Loucy (cell line): ENCODE data around the gene GNPTG.

Experiments used
- H2AFZ ChIP-seq: fragments of 200-600 bp; sonication (generic); 2 replicates; pipeline ENCODE4 v1.6.0; 2016; ENCODE audit warnings: antibody characterized with exemption, mild to moderate bottlenecking, low read length, moderate library complexity
- H3F3A ChIP-seq: fragments of 200-600 bp; 2 replicates; pipeline ENCODE4 v1.6.0; 2016; ENCODE audit warnings: antibody characterized with exemption, low read depth, mild to moderate bottlenecking
- H3K27me3 ChIP-seq: fragments of 200-600 bp; sonication (generic); 2 replicates; pipeline ENCODE4 v1.6.1; 2014; ENCODE audit warnings: low read length, mild to moderate bottlenecking; ENCODE audit not compliant: insufficient read depth, poor library complexity, severe bottlenecking
- H3K36me3 ChIP-seq: fragments of 200-600 bp; sonication (generic); 2 replicates; pipeline ENCODE4 v1.6.1; 2016; ENCODE audit warnings: low read length; ENCODE audit not compliant: insufficient read depth
- H3K4me1 ChIP-seq: fragments of 200-600 bp; sonication (generic); 2 replicates; pipeline ENCODE4 v1.5.1; 2014; ENCODE audit warnings: low read length, mild to moderate bottlenecking; ENCODE audit not compliant: insufficient read depth, poor library complexity, severe bottlenecking
- H3K4me2 ChIP-seq: fragments of 200-600 bp; sonication (generic); 2 replicates; pipeline ENCODE4 v1.6.0; 2014; ENCODE audit warnings: antibody characterized with exemption, low read length, low read depth, mild to moderate bottlenecking; ENCODE audit not compliant: poor library complexity, severe bottlenecking
- H3K4me3 ChIP-seq: fragments of 200-600 bp; sonication (generic); 2 replicates; pipeline ENCODE4 v1.5.1; 2014; ENCODE audit warnings: low read length, mild to moderate bottlenecking, mixed read lengths; ENCODE audit not compliant: poor library complexity, severe bottlenecking
- H3K79me2 ChIP-seq: fragments of 200-600 bp; sonication (generic); 2 replicates; pipeline ENCODE4 v1.6.1; 2014; ENCODE audit warnings: low read length; ENCODE audit not compliant: insufficient read depth
- H3K9ac ChIP-seq: fragments of 200-600 bp; sonication (generic); 2 replicates; pipeline ENCODE4 v1.6.0; 2014; ENCODE audit warnings: mild to moderate bottlenecking, low read depth, low read length, moderate library complexity; ENCODE audit not compliant: poor library complexity, severe bottlenecking
- H3K9me2 ChIP-seq: fragments of 200-600 bp; sonication (generic); replicated peaks from 2 replicates; pipeline ENCODE4 v1.6.1; 2016; ENCODE audit warnings: low read depth, low read length, mixed read lengths
- H3K9me3 ChIP-seq: fragments of 200-600 bp; sonication (generic); 2 replicates; pipeline ENCODE4 v1.6.1; 2014; ENCODE audit warnings: mild to moderate bottlenecking, antibody characterized with exemption, low read length, low read depth; ENCODE audit not compliant: insufficient read depth
- H4K20me1 ChIP-seq: fragments of 200-600 bp; sonication (generic); 2 replicates; pipeline ENCODE4 v1.6.0; 2014; ENCODE audit warnings: antibody characterized with exemption, low read length, mild to moderate bottlenecking; ENCODE audit not compliant: insufficient read depth, poor library complexity, severe bottlenecking
- CTCF ChIP-seq: fragments of 200-600 bp; sonication (generic); conservative IDR thresholded peaks from 2 replicates; pipeline ENCODE4 v1.5.1; 2014; ENCODE audit warnings: mild to moderate bottlenecking, antibody characterized with exemption, low read length
- EZH2phosphoT487 ChIP-seq: fragments of 200-600 bp; IDR thresholded peaks from 2 replicates; pipeline ENCODE4 v1.6.1; 2018; ENCODE audit warnings: antibody characterized with exemption, mild to moderate bottlenecking, moderate library complexity, borderline replicate concordance

The GNPTG gene

DNA sequence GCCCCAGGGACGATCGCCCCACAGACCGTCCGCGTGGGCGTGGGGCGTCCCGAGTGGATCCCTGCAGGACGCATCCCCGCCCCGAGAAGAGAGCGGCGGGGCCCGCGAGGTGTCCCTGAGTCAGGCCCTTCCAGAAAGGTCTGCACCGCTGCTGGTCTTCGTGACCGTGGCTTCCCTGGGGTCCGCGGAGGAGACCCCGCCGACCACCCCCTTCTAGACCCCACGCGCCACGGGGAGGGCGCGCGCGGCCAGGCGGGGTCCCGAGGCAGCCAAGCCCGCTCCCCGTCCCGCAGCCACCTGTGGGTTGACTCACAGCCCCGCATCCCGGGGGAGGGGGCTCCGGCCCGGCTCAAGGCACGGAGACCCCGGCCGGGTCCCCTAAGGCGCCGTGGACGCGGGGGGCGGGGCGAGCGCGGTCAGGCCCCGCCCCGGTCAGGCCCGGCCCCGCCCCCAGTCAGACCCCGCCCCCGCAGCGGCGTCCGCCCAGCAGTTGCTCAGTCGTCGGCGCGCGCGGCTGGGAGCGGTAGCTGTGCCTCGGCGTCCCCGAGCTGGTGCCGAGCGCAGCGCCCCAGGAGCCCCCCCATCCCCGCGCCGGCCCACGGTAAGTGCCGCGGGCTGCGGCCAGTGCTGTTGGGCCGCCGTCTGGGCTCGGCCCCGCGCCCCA is 18.4 kb upstream of the GNPTG start, which contains the start of gene BAIAP3:
BAIAP3 (plus strand) TSS at position 497 of the 664 bp plus-strand sequence. CDS start 4,905 bp downstream, outside the sequence.
- no peaks in the 10 kb centered on the region for H4K20me1 ChIP-seq
- H3K36me3 ChIP-seq: no peaks in the 10 kb centered on the region
- H3K4me2 ChIP-seq: no peak within 1 kb of the TSS
- H3F3A ChIP-seq: no peaks in the 10 kb centered on the region
- no peaks in the 10 kb centered on the region for H3K79me2 ChIP-seq
- no peaks in the 10 kb centered on the region for H3K9me3 ChIP-seq
- no peaks in the 10 kb centered on the region for H3K4me1 ChIP-seq
- no peaks in the 10 kb centered on the region for H3K9me2 ChIP-seq
- H3K27me3 ChIP-seq: no peaks in the 10 kb centered on the region
- no peak within 1 kb of the TSS for H2AFZ ChIP-seq
- no peak within 1 kb of the TSS for H3K9ac ChIP-seq
- TF ChIP-seq EZH2phosphoT487 (no peak), CTCF (no peak)
- no peak within 1 kb of the TSS for H3K4me3 ChIP-seq

GRCh38 chr16:1333854-1334700 is 17.7 kb upstream of the GNPTG start:
- Histone ChIP-seq H2AFZ (no peak overlapping the region), H3K4me1 (no peaks in the 10 kb centered on the region), H3K9me2 (no peaks in the 10 kb centered on the region), H3K4me3 (no peak overlapping the region), H3K9me3 (no peaks in the 10 kb centered on the region), H3K9ac (no peak overlapping the region), H3K79me2 (no peaks in the 10 kb centered on the region), H3K36me3 (no peaks in the 10 kb centered on the region), H3K27me3 (no peaks in the 10 kb centered on the region), H3K4me2 (no peak overlapping the region), H3F3A (no peaks in the 10 kb centered on the region), H4K20me1 (no peaks in the 10 kb centered on the region)
- no peak for TF ChIP-seq EZH2phosphoT487
- TF ChIP-seq CTCF: no peak

DNA sequence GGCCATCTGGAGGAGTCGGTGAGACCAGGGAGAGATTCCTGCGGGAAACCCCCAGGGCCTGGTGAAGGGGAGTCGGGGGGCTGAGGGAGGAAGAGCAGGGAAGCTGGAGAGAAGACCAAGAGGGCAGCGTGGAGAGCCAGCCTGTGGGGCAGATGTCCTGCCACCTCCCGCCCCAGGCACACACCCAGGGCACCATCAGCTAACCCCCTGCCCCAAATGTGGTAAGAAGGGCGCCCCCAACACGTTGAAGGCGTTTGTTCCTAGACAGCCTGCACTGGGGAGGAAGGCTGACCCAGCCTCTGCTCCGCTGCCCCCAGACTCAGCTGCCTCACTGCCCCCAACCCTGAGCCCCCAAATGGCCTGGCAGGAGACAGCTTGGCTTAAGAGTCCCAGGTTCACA is 17.0 kb upstream of the GNPTG start:
- no peak overlapping the region for H3K9ac ChIP-seq
- no peaks in the 10 kb centered on the region for H3F3A ChIP-seq
- no peaks in the 10 kb centered on the region for H3K9me3 ChIP-seq
- no peaks in the 10 kb centered on the region for H3K4me1 ChIP-seq
- H2AFZ ChIP-seq: no peak overlapping the region
- no peaks in the 10 kb centered on the region for H3K36me3 ChIP-seq
- no peak overlapping the region for H3K4me2 ChIP-seq
- no peak overlapping the region for H3K4me3 ChIP-seq
- H3K27me3 ChIP-seq: no peaks in the 10 kb centered on the region
- H3K9me2 ChIP-seq: no peaks in the 10 kb centered on the region
- H3K79me2 ChIP-seq: no peaks in the 10 kb centered on the region
- no peaks in the 10 kb centered on the region for H4K20me1 ChIP-seq
- TF ChIP-seq EZH2phosphoT487 (no peak), CTCF (no peak)
